CD8-positive, alpha-beta memory T cell (primary cell): ENCODE measurements around the gene NEAT1. TPM values are rescaled to one million over a fixed set of nuclear protein-coding genes. Genes with fewer than 3 reads are reported as not detected.

Experiments used
- CTCF ChIA-PET: fragments of 350-600 bp; sonication (Branson Sonifier 250); formaldehyde crosslinking; loops from one replicate; lab custom pipeline; 2021; ENCODE audit warnings: antibody characterized with exemption; lab: Charles Lee
- POLR2A ChIA-PET: fragments of 350-600 bp; sonication (Branson Sonifier 250); formaldehyde crosslinking; loops from one replicate; lab custom pipeline; 2021; ENCODE audit warnings: antibody characterized with exemption; lab: Charles Lee
- DNase-seq, 5 donors: peaks; one replicate each; pipeline versions ENCODE4 v3.0.0 to v3.0.0-alpha.2; 2020 to 2022; ENCODE audit warnings: mixed read lengths in 1 of 5
- H3K27ac ChIP-seq: one replicate; pipeline ENCODE4 v1.7.0; 2013; ENCODE audit warnings: low read depth, mild to moderate bottlenecking, low read length, moderate library complexity
- H3K27me3 ChIP-seq: 2 replicates; pipeline ENCODE4 v1.7.0; 2013; ENCODE audit warnings: low read length, mild to moderate bottlenecking; ENCODE audit not compliant: insufficient read depth, poor library complexity, severe bottlenecking
- H3K36me3 ChIP-seq: 2 replicates; pipeline ENCODE4 v1.7.0; 2013; ENCODE audit warnings: mild to moderate bottlenecking, low read length, moderate library complexity; ENCODE audit not compliant: insufficient read depth
- H3K4me1 ChIP-seq: 2 replicates; pipeline ENCODE4 v1.7.0; 2013; ENCODE audit warnings: mild to moderate bottlenecking, low read length, moderate library complexity; ENCODE audit not compliant: insufficient read depth
- H3K4me3 ChIP-seq: 2 replicates; pipeline ENCODE4 v1.7.0; 2013; ENCODE audit warnings: mild to moderate bottlenecking, low read length
- H3K9me3 ChIP-seq: 2 replicates; pipeline ENCODE4 v1.7.0; 2013; ENCODE audit warnings: mild to moderate bottlenecking, low read length
- H3K27ac Mint-ChIP-seq, 8 donors: one replicate each; pipeline ENCODE4 v1.8.0; 2020 to 2021; ENCODE audit warnings: mixed read lengths in 8 of 8, mild to moderate bottlenecking in 6 of 8, inconsistent platforms in 3 of 8, moderate library complexity in 3 of 8
- H3K27me3 Mint-ChIP-seq, 2 donors: one replicate each; pipeline ENCODE4 v1.8.0; 2020 to 2021; ENCODE audit warnings: mixed read lengths in 2 of 2, mild to moderate bottlenecking in 1 of 2, moderate library complexity in 1 of 2
- H3K36me3 Mint-ChIP-seq, 3 donors: one replicate each; pipeline ENCODE4 v1.8.0; 2020 to 2021; ENCODE audit warnings: mixed read lengths in 3 of 3, inconsistent platforms in 1 of 3, mild to moderate bottlenecking in 1 of 3
- H3K4me1 Mint-ChIP-seq, 3 donors: one replicate each; pipeline ENCODE4 v1.8.0; 2020 to 2021; ENCODE audit warnings: mixed read lengths in 3 of 3, inconsistent platforms in 1 of 3, mild to moderate bottlenecking in 1 of 3
- H3K4me3 Mint-ChIP-seq, 7 donors: one replicate each; pipeline ENCODE4 v1.8.0; 2020 to 2021; ENCODE audit warnings: mixed read lengths in 7 of 7, mild to moderate bottlenecking in 6 of 7, moderate library complexity in 4 of 7, inconsistent platforms in 2 of 7
- H3K9me3 Mint-ChIP-seq, 5 donors: one replicate each; pipeline ENCODE4 v1.8.0; 2020 to 2022; ENCODE audit warnings: mixed read lengths in 5 of 5, mild to moderate bottlenecking in 3 of 5, moderate library complexity in 2 of 5, inconsistent platforms in 1 of 5
- polyA plus RNA-seq: library from polyadenylated mRNA; unstranded; fragments of 300-500 nt; fragmentation: Illumina TruSeq; gene quantifications from one replicate; pipeline ENCODE4 v1.2.3, GENCODE V29; 2021
- total RNA-seq, 2 experiments: library from RNA; stranded (reverse); gene quantifications; one replicate each; pipeline ENCODE4 v1.2.3, GENCODE V29; 2021

Gene NEAT1
- total and polyA plus RNA-seq, 3 experiments from 2014 or later, result 2.7 to 204 (median 196) TPM

GRCh38 chr11:65434667-65435410, 12.2 kb downstream of the NEAT1 start:
- no peak overlapping the region for H3K27ac ChIP-seq
- DNase-seq, result no peak

GRCh38 chr11:65435411-65435931, 12.9 kb downstream of the NEAT1 start:
- peaks cover 16% of the 10 kb centered on the region for H3K36me3 ChIP-seq
- no peaks in the 10 kb centered on the region for H3K9me3 Mint-ChIP-seq
- H3K4me3 Mint-ChIP-seq, result no peak overlapping the region
- H3K27me3 Mint-ChIP-seq, result no peaks in the 10 kb centered on the region
- H3K27me3 ChIP-seq, result no peaks in the 10 kb centered on the region
- peaks cover 75 to 94% (median 94%) of the 10 kb centered on the region in 3 donors for H3K4me1 Mint-ChIP-seq
- ChIA-PET POLR2A (no interaction called here), CTCF (no interaction called here)
- H3K9me3 ChIP-seq, result no peaks in the 10 kb centered on the region
- peaks cover 40% of the 10 kb centered on the region for H3K4me1 ChIP-seq
- no peak overlapping the region for H3K4me3 ChIP-seq
- DNase-seq, result peak in 1 of 5 donors; percentile 32
- peaks cover 3 to 71% (median 14%) of the 10 kb centered on the region in 3 donors for H3K36me3 Mint-ChIP-seq
- H3K27ac ChIP-seq, result no peak overlapping the region
- peak overlapping the region in 4 of 8 donors; percentile 22 to 65 (median 54) for H3K27ac Mint-ChIP-seq

More at GRCh38 chr11:65434667-65435410, 12.2 kb downstream of the NEAT1 start:
- H3K4me3 Mint-ChIP-seq, result no peak overlapping the region
- no peaks in the 10 kb centered on the region for H3K9me3 ChIP-seq
- no peaks in the 10 kb centered on the region for H3K9me3 Mint-ChIP-seq
- peaks cover 16% of the 10 kb centered on the region for H3K36me3 ChIP-seq
- H3K4me1 Mint-ChIP-seq, result peaks cover 79 to 94% (median 94%) of the 10 kb centered on the region in 3 donors
- H3K36me3 Mint-ChIP-seq, result peaks cover 3 to 71% (median 14%) of the 10 kb centered on the region in 3 donors
- no peaks in the 10 kb centered on the region for H3K27me3 ChIP-seq
- CTCF ChIA-PET, result no interaction called here
- H3K4me3 ChIP-seq, result no peak overlapping the region
- H3K4me1 ChIP-seq, result peaks cover 42% of the 10 kb centered on the region
- H3K27ac Mint-ChIP-seq, result peak overlapping the region in 6 of 8 donors; percentile 51 to 78 (median 64)
- POLR2A ChIA-PET, result no interaction called here
- no peaks in the 10 kb centered on the region for H3K27me3 Mint-ChIP-seq

DNA sequence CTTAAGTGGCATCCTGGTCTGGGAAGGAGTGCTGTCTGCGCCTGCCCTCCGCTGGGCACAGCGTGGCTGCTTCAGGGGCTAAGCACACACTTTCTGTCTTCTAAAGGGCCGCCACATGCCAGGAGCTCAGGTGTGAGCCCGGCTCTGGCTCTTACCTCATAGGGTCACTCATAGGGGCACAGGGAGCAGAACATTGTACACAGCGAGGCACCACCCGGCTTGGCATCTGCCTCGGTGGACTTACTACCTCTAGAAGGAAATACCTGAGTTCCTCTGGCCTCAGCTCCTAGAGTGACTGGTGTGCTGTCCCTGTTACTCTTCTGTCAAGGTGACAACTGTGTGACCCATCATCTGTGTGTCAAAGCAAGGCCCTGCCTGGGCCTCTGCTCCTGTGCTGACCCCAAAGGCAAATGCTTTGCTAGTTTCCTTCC, 13.4 kb downstream of the NEAT1 start:
- Histone ChIP-seq H3K9me3 (no peaks in the 10 kb centered on the region), H3K4me1 (peaks cover 39% of the 10 kb centered on the region), H3K4me3 (no peak overlapping the region), H3K27me3 (no peaks in the 10 kb centered on the region), H3K27ac (no peak overlapping the region), H3K36me3 (peaks cover 16% of the 10 kb centered on the region)
- peak overlapping the region in 5 of 8 donors; percentile 17 to 77 (median 65) for H3K27ac Mint-ChIP-seq
- peaks cover 74 to 94% (median 94%) of the 10 kb centered on the region in 3 donors for H3K4me1 Mint-ChIP-seq
- no peak overlapping the region for H3K4me3 Mint-ChIP-seq
- H3K9me3 Mint-ChIP-seq, result no peaks in the 10 kb centered on the region
- CTCF ChIA-PET, result no interaction called here
- peaks cover 3 to 74% (median 17%) of the 10 kb centered on the region in 3 donors for H3K36me3 Mint-ChIP-seq
- H3K27me3 Mint-ChIP-seq, result no peaks in the 10 kb centered on the region
- POLR2A ChIA-PET, result no interaction called here
- DNase-seq, result peak in 1 of 5 donors; percentile 41

GRCh38 chr11:65436412-65437032, 13.9 kb downstream of the NEAT1 start:
- peaks cover 16% of the 10 kb centered on the region for H3K36me3 ChIP-seq
- peaks cover 74 to 94% (median 93%) of the 10 kb centered on the region in 3 donors for H3K4me1 Mint-ChIP-seq
- H3K4me3 Mint-ChIP-seq, result no peak overlapping the region
- peak overlapping the region; percentile 17 to 77 (median 36) for H3K27ac Mint-ChIP-seq
- DNase-seq, result peak in 1 of 5 donors; percentile 11
- POLR2A ChIA-PET, result interaction anchor here (0.5 to 1.0 kb wide), 4 partner anchors 14 to 491 kb away, joined by 3 to 5 read pairs (median 4); partner anchors contain the start of gene NEAT1
- H3K9me3 Mint-ChIP-seq, result no peaks in the 10 kb centered on the region
- H3K27me3 Mint-ChIP-seq, result no peaks in the 10 kb centered on the region
- H3K36me3 Mint-ChIP-seq, result peaks cover 3 to 75% (median 18%) of the 10 kb centered on the region in 3 donors
- H3K27me3 ChIP-seq, result no peaks in the 10 kb centered on the region
- H3K4me1 ChIP-seq, result peaks cover 36% of the 10 kb centered on the region
- CTCF ChIA-PET, result interaction anchor here (2.1 kb wide), 1 partner anchor 20 kb away, joined by 7 read pairs; no protein-coding TSS in a partner anchor
- H3K27ac ChIP-seq, result no peak overlapping the region
- no peak overlapping the region for H3K4me3 ChIP-seq
- no peaks in the 10 kb centered on the region for H3K9me3 ChIP-seq

- Mint-ChIP-seq H3K9me3 (no peaks in the 10 kb centered on the region), H3K4me1 (peaks cover 71 to 94% (median 93%) of the 10 kb centered on the region in 3 donors), H3K27me3 (no peaks in the 10 kb centered on the region), H3K4me3 (no peak overlapping the region), H3K27ac (peak overlapping the region in 3 of 8 donors; percentile 10 to 52 (median 39)), H3K36me3 (peaks cover 3 to 80% (median 18%) of the 10 kb centered on the region in 3 donors)
- Histone ChIP-seq H3K4me1 (peaks cover 30% of the 10 kb centered on the region), H3K36me3 (peaks cover 16% of the 10 kb centered on the region), H3K4me3 (no peak overlapping the region), H3K27me3 (no peaks in the 10 kb centered on the region), H3K27ac (no peak overlapping the region), H3K9me3 (no peaks in the 10 kb centered on the region)
- DNase-seq, result peak in 1 of 5 donors; percentile 37
- ChIA-PET CTCF (interaction anchor here (1.0 to 2.1 kb wide), 2 partner anchors 16 to 21 kb away, joined by 3 to 7 read pairs; no protein-coding TSS in a partner anchor), POLR2A (interaction anchor here (0.5 to 1.0 kb wide), 3 partner anchors 16 to 490 kb away, joined by 3 to 5 read pairs (median 4); no protein-coding TSS in a partner anchor)
These were observed 15.0 kb downstream of the NEAT1 start for GRCh38 chr11:65437436-65438227.

DNA sequence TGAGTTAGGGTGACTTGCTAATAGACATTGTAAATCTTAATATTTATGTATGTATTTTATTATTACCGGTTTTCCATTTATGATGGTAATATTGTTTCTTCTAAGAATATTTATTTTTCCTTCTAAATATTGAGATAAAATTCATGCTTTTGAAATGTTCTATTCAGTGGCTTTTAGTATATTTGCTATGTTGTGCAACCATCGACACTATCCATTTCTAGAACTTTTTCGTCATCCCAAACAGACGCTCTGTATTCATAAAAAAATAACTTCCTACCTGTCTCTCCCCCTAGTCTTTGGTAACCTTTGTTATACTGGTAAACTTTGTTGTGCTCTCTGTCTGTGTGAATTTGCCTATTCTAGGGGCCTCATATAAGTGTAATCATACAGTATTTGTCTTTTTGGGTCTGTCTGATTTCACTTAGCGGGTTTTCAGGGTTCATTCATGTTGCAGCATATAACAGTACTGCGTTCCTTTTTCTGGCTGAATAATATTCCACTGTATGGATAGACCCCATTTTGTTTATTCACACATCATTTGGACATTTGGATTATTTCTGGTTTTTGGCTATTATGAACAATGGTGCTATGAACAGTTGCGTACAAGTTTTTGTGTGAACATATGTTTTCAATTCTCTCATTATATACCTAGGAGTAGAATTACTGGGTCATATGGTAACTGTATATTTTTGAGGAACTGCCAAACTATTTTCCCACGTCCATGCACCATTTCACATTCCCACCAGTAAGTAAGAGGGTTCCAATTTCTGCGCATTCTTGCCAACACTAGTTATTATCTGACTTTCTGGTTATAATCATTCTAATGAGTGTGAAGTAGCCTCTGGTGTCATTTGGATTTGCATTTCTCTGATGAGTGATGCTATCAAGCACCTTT, 15.9 kb downstream of the NEAT1 start:
- Mint-ChIP-seq H3K4me1 (peaks cover 71 to 94% (median 93%) of the 10 kb centered on the region in 3 donors), H3K27me3 (no peaks in the 10 kb centered on the region), H3K4me3 (no peak overlapping the region), H3K36me3 (peaks cover 3 to 80% (median 22%) of the 10 kb centered on the region in 3 donors), H3K9me3 (no peaks in the 10 kb centered on the region), H3K27ac (peak overlapping the region in 6 of 8 donors; percentile 43 to 78 (median 53))
- Histone ChIP-seq H3K4me1 (peaks cover 22% of the 10 kb centered on the region), H3K36me3 (peaks cover 16% of the 10 kb centered on the region), H3K9me3 (no peaks in the 10 kb centered on the region), H3K27ac (no peak overlapping the region), H3K4me3 (no peak overlapping the region), H3K27me3 (no peaks in the 10 kb centered on the region)
- no peak for DNase-seq
- POLR2A ChIA-PET, result interaction anchor here (1.4 kb wide), 1 partner anchor 9 kb away, joined by 9 read pairs; no protein-coding TSS in a partner anchor
- CTCF ChIA-PET, result interaction anchor here (2.1 kb wide), 1 partner anchor 22 kb away, joined by 7 read pairs; no protein-coding TSS in a partner anchor
